HUES48 (cell line): Measurements from ENCODE around the gene SAXO2.
"Not testable (repeated sequence)": the region's sequence is repeated elsewhere in the genome, so short reads cannot be mapped to it uniquely, and the experiment has no call there.

ENCODE experiments used
- H3K27ac ChIP-seq: one replicate; pipeline ENCODE4 v1.7.0; 2013; ENCODE audit warnings: low read depth, low read length, inconsistent platforms
- H3K27me3 ChIP-seq: 2 replicates; pipeline ENCODE4 v1.6.1; 2013; ENCODE audit warnings: mild to moderate bottlenecking, low read length; ENCODE audit not compliant: control insufficient read depth, insufficient read depth
- H3K36me3 ChIP-seq: 2 replicates; pipeline ENCODE4 v1.6.1; 2013; ENCODE audit warnings: low read length; ENCODE audit not compliant: control insufficient read depth, insufficient read depth
- H3K4me1 ChIP-seq: 2 replicates; pipeline ENCODE4 v1.6.1; 2013; ENCODE audit warnings: mild to moderate bottlenecking, low read length; ENCODE audit not compliant: control insufficient read depth, insufficient read depth
- H3K4me3 ChIP-seq: 2 replicates; pipeline ENCODE4 v1.5.1; 2013; ENCODE audit warnings: mild to moderate bottlenecking, low read depth, low read length
- H3K9ac ChIP-seq: 2 replicates; pipeline ENCODE4 v1.6.1; 2013; ENCODE audit warnings: mild to moderate bottlenecking, low read depth, low read length, moderate library complexity
- H3K9me3 ChIP-seq: 2 replicates; pipeline ENCODE4 v1.6.1; 2013; ENCODE audit warnings: low read length; ENCODE audit not compliant: control insufficient read depth, insufficient read depth

The SAXO2 gene

GRCh38 chr15:82304778-82305090 lies 42.1 kb downstream of the SAXO2 start:
- Histone ChIP-seq H3K9me3 (no peaks in the 10 kb centered on the region), H3K4me3 (no peak overlapping the region), H3K27me3 (no peaks in the 10 kb centered on the region), H3K4me1 (no peaks in the 10 kb centered on the region), H3K36me3 (no peaks in the 10 kb centered on the region), H3K9ac (no peak overlapping the region), H3K27ac (no peak overlapping the region)

- no peak overlapping the region for H3K9ac ChIP-seq
- no peaks in the 10 kb centered on the region for H3K27me3 ChIP-seq
- H3K9me3 ChIP-seq = no peaks in the 10 kb centered on the region
- no peaks in the 10 kb centered on the region for H3K36me3 ChIP-seq
- no peak overlapping the region for H3K4me3 ChIP-seq
- H3K4me1 ChIP-seq = no peaks in the 10 kb centered on the region
- H3K27ac ChIP-seq = no peak overlapping the region
Measured at GRCh38 chr15:82305621-82306048, 43.0 kb downstream of the SAXO2 start.

- H3K27ac ChIP-seq = no peak overlapping the region
- H3K36me3 ChIP-seq = no peaks in the 10 kb centered on the region
- H3K27me3 ChIP-seq = no peaks in the 10 kb centered on the region
- no peak overlapping the region for H3K9ac ChIP-seq
- no peaks in the 10 kb centered on the region for H3K4me1 ChIP-seq
- no peak overlapping the region for H3K4me3 ChIP-seq
- no peaks in the 10 kb centered on the region for H3K9me3 ChIP-seq
Measured at GRCh38 chr15:82306791-82307713, 44.4 kb downstream of the SAXO2 start.

GRCh38 chr15:82307714-82308081 lies 45.1 kb downstream of the SAXO2 start:
- H3K36me3 ChIP-seq = no peaks in the 10 kb centered on the region
- H3K27me3 ChIP-seq = no peaks in the 10 kb centered on the region
- no peaks in the 10 kb centered on the region for H3K4me1 ChIP-seq
- H3K4me3 ChIP-seq = no peak overlapping the region
- H3K27ac ChIP-seq = no peak overlapping the region
- H3K9ac ChIP-seq = no peak overlapping the region
- H3K9me3 ChIP-seq = no peaks in the 10 kb centered on the region

GRCh38 chr15:82309802-82310201 lies 47.2 kb downstream of the SAXO2 start:
- no peak overlapping the region for H3K27ac ChIP-seq
- no peaks in the 10 kb centered on the region for H3K36me3 ChIP-seq
- no peak overlapping the region for H3K9ac ChIP-seq
- no peaks in the 10 kb centered on the region for H3K9me3 ChIP-seq
- H3K4me3 ChIP-seq = no peak overlapping the region
- no peaks in the 10 kb centered on the region for H3K4me1 ChIP-seq
- no peaks in the 10 kb centered on the region for H3K27me3 ChIP-seq

- not testable (repeated sequence) for H3K9me3 ChIP-seq, H3K27me3 ChIP-seq, H3K36me3 ChIP-seq, H3K9ac ChIP-seq, H3K4me3 ChIP-seq, H3K27ac ChIP-seq, H3K4me1 ChIP-seq
Measured at GRCh38 chr15:82311321-82311720, 48.7 kb downstream of the SAXO2 start.

- Histone ChIP-seq H3K4me1 (no peaks in the 10 kb centered on the region), H3K9me3 (no peaks in the 10 kb centered on the region), H3K9ac (no peak overlapping the region), H3K4me3 (no peak overlapping the region), H3K27ac (no peak overlapping the region), H3K27me3 (no peaks in the 10 kb centered on the region), H3K36me3 (no peaks in the 10 kb centered on the region)
Measured at GRCh38 chr15:82312586-82313349, 50.1 kb downstream of the SAXO2 start.

- H3K9ac ChIP-seq = no peak overlapping the region
- H3K36me3 ChIP-seq = no peaks in the 10 kb centered on the region
- no peaks in the 10 kb centered on the region for H3K4me1 ChIP-seq
- H3K27me3 ChIP-seq = no peaks in the 10 kb centered on the region
- H3K4me3 ChIP-seq = no peak overlapping the region
- H3K27ac ChIP-seq = no peak overlapping the region
- H3K9me3 ChIP-seq = no peaks in the 10 kb centered on the region
Measured at GRCh38 chr15:82313446-82313845, 50.8 kb downstream of the SAXO2 start.

GRCh38 chr15:82313951-82314768 lies 51.5 kb downstream of the SAXO2 start:
- H3K4me1 ChIP-seq, H3K27me3 ChIP-seq, H3K9me3 ChIP-seq, H3K27ac ChIP-seq, H3K9ac ChIP-seq, H3K36me3 ChIP-seq, H3K4me3 ChIP-seq: not testable (repeated sequence)

- Histone ChIP-seq H3K36me3 (no peaks in the 10 kb centered on the region), H3K27ac (no peak overlapping the region), H3K9ac (no peak overlapping the region), H3K9me3 (no peaks in the 10 kb centered on the region), H3K4me3 (no peak overlapping the region), H3K27me3 (no peaks in the 10 kb centered on the region), H3K4me1 (no peaks in the 10 kb centered on the region)
Measured at GRCh38 chr15:82314769-82315518, 52.3 kb downstream of the SAXO2 start.
